Aorta (tissue), 5 donors: ENCODE measurements around the gene CFAP20DC. TPM values are rescaled to one million over a fixed set of nuclear protein-coding genes. Genes with fewer than 3 reads are reported as not detected.

ENCODE experiments used
- ATAC-seq: fragments of 200-7000 bp; cut with Tn5 transposase; one replicate; pipeline ENCODE4 v1.9.1; 2022; ENCODE audit warnings: moderate library complexity; ENCODE audit not compliant: low FRiP score
- DNase-seq, 2 donors: peaks; one replicate each; pipeline ENCODE4 v3.0.0-alpha.2; 2020
- H3K27ac ChIP-seq, 2 donors: one replicate each; pipeline ENCODE4 v1.5.1; 2013; ENCODE audit warnings: low read length in 2 of 2, mild to moderate bottlenecking in 2 of 2, moderate library complexity in 2 of 2, control low read depth in 1 of 2, inconsistent platforms in 1 of 2, low read depth in 1 of 2
- H3K27me3 ChIP-seq, 2 donors: one replicate each; pipeline ENCODE4 v1.6.1; 2013; ENCODE audit warnings: control low read depth in 1 of 2, low read length in 1 of 2, mild to moderate bottlenecking in 1 of 2, moderate library complexity in 1 of 2; ENCODE audit not compliant: insufficient read depth in 2 of 2, control insufficient read depth in 1 of 2
- H3K36me3 ChIP-seq, 2 donors: one replicate each; pipeline ENCODE4 v1.6.1; 2013; ENCODE audit warnings: control low read depth in 1 of 2, low read length in 1 of 2, mild to moderate bottlenecking in 1 of 2; ENCODE audit not compliant: insufficient read depth in 2 of 2, control insufficient read depth in 1 of 2
- H3K4me1 ChIP-seq, 2 donors: one replicate each; pipeline ENCODE4 v1.6.1; 2013; ENCODE audit warnings: low read length in 2 of 2, control low read depth in 1 of 2, mild to moderate bottlenecking in 1 of 2, moderate library complexity in 1 of 2; ENCODE audit not compliant: insufficient read depth in 2 of 2, control insufficient read depth in 1 of 2
- H3K4me3 ChIP-seq, 2 donors: one replicate each; pipeline ENCODE4 v1.5.1; 2013; ENCODE audit warnings: low read length in 2 of 2, control low read depth in 1 of 2, mild to moderate bottlenecking in 1 of 2
- H3K9me3 ChIP-seq: one replicate; pipeline ENCODE4 v1.6.1; 2013; ENCODE audit warnings: mild to moderate bottlenecking, low read length; ENCODE audit not compliant: control insufficient read depth
- WGBS, 2 donors: extraction: QIAGEN DNeasy Blood & Tissue Kit; methylation state at CpG; one replicate each; pipeline ENCODE4 v1.1.7; 2013; 5-methylcytosine and 5-hydroxymethylcytosine counted together
- intact Hi-C, 2 donors: fragments of 100-400 bp; cut with DNase I; formaldehyde crosslinking; loops; one replicate each; pipeline versions ENCODE4 v1.14.2 to v1.15.0; 2022
- polyA plus RNA-seq, 2 donors: library from polyadenylated mRNA; stranded (reverse); fragments of 200-250 nt; gene quantifications; one replicate each; pipeline ENCODE4 v1.2.3, GENCODE V29; 2013
- total RNA-seq, 2 donors: library from RNA; stranded (reverse); fragmentation: NEBNext Ultra II Directional; extraction: Animal tissue kit (Norgen Biotek cat#: 25700); gene quantifications; one replicate each; pipeline ENCODE4 v1.2.1, GENCODE V29; 2021
- donor health status: healthy with polysubstance abuse.
- donor health status: Bipolar disorder and iron deficiency.
- donor health status: DM: no; HTN: no; CAD: no.
- donor health status: DM: no; HTN: no; CAD: no.
- donor health status: DM: yes; HTN: yes; CAD: no.

Gene CFAP20DC
- total and polyA plus RNA-seq, 4 donors, result 0.39 to 0.90 TPM; not detected in 2

DNA sequence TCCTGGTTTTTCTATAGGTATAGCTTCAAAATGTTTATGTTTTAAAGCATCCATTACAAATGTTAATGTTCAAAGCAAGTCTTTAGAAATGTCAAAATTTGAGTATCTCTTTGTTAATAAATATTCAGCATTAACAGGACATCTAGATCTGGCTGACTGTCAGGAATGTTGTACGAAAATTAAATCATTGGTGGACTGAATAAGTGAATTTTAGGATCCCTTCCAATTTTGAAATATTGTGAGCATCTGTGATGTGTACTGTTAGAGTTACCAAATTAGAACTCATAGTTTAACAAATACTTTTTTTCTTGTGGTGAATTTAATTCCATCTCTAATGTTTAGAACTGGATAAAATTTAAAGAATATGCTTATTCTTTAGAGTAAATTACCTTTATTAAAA is 30.1 kb upstream of the CFAP20DC start:
- Histone ChIP-seq H3K36me3 (no peaks in the 10 kb centered on the region), H3K9me3 (no peaks in the 10 kb centered on the region), H3K27me3 (no peaks in the 10 kb centered on the region), H3K4me1 (no peaks in the 10 kb centered on the region), H3K27ac (no peak overlapping the region), H3K4me3 (no peak overlapping the region)
- DNase-seq (no peak), ATAC-seq (no peak)
- 36 to 47% methylated on average over 1 of the region's 1 CpG for WGBS, 2 donors
- intact Hi-C loops, result no loop called here

DNA sequence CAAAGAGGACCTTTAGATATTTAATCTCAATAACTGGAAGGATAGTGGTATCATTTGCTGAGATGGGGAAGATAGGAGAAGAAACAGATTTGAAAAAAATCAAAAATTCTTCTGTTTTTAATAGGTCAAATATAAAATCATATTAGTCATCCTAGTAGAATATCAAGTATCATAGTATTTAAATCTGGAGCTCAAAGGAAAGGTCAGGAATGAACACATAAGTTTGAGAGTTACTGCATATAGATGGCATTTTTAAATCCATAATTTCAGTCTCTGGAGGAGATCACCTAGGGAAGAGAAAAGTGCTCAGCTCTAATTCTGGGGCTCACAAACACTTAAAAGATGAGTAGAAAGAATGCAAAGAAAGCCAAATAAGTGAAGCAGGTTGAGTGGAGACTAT is 24.9 kb upstream of the CFAP20DC start:
- DNase-seq, result no peak
- Histone ChIP-seq H3K9me3 (no peaks in the 10 kb centered on the region), H3K36me3 (no peaks in the 10 kb centered on the region), H3K27me3 (no peaks in the 10 kb centered on the region), H3K4me3 (no peak overlapping the region), H3K4me1 (no peaks in the 10 kb centered on the region), H3K27ac (no peak overlapping the region)
- intact Hi-C loops, result no loop called here
- ATAC-seq, result no peak

DNA sequence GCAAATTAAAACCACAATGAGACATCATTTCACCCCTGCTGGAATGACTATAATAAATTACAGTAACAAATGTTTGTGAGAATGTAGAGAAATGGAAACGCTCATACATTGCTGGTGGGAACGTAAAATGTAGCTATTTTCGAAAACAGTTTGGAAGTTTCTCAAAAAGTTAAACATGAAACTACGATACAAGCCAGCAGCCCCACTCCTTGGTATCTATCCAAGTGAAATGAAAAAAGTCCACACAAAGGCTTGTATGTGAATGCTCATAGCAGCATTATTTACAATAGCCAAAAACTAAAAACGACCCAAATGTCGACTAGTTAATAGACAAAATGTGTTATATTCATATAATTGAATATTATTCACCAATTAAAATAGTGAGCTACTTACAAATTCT is 22.9 kb upstream of the CFAP20DC start:
- H3K4me1 ChIP-seq, result no peaks in the 10 kb centered on the region
- no peaks in the 10 kb centered on the region for H3K9me3 ChIP-seq
- no peaks in the 10 kb centered on the region for H3K36me3 ChIP-seq
- no peaks in the 10 kb centered on the region for H3K27me3 ChIP-seq
- WGBS, 2 donors, result 16 to 17% methylated on average over 6 of the region's 6 CpGs
- intact Hi-C loops, result no loop called here
- H3K27ac ChIP-seq, result no peak overlapping the region
- DNase-seq (no peak), ATAC-seq (no peak)
- no peak overlapping the region for H3K4me3 ChIP-seq

DNA sequence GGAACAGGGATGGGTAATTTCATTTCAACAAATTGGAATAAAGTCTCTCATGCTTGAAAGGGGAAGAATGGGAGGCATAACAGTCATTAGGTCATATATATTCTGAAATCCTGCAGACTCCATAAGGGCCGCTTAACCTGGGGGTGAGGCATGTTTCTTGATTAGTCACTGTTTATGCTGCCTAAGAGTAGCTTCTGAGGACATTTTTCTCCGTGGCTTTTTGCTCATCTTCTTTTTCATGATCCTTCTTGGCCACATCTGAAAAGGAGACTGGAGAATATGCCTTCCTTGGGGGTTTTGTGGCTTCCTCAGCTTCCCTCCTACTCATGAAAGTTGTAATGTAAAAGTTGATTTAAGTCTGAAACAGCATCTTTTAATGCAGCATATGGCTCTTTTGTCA is 20.0 kb upstream of the CFAP20DC start:
- no peak overlapping the region for H3K27ac ChIP-seq
- H3K36me3 ChIP-seq, result no peaks in the 10 kb centered on the region
- no peaks in the 10 kb centered on the region for H3K4me1 ChIP-seq
- DNase-seq (no peak), ATAC-seq (no peak)
- H3K4me3 ChIP-seq, result no peak overlapping the region
- H3K9me3 ChIP-seq, result no peaks in the 10 kb centered on the region
- intact Hi-C loops, result no loop called here
- WGBS, 2 donors, result 75 to 80% methylated on average over 2 of the region's 2 CpGs
- no peaks in the 10 kb centered on the region for H3K27me3 ChIP-seq

DNA sequence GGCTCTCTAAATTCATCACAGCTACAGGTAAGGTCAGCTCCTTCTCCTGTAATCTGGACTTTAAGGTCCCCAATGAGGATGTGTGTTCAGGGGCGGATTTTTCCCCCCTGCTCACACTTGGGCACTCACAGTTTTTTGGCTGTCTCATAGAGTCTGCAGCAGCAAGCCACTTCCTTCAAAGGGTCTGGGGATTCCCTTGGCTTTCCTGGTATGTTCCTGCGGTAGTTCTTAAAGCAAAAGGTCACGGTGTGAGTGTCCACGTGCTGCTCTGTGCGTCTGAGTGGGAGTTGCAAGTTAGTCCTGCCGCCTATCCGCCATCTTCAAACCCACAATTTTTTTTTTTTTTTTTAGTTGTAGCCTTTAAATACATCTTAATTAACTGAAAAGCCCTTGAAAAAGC is 15.4 kb upstream of the CFAP20DC start:
- Histone ChIP-seq H3K4me3 (no peak overlapping the region), H3K9me3 (peaks cover 5% of the 10 kb centered on the region), H3K27me3 (peaks cover 0 to 2% of the 10 kb centered on the region in 2 donors), H3K4me1 (no peaks in the 10 kb centered on the region), H3K27ac (no peak overlapping the region), H3K36me3 (no peaks in the 10 kb centered on the region)
- ATAC-seq (no peak), DNase-seq (no peak)
- 72 to 83% methylated on average over 7 of the region's 7 CpGs for WGBS, 2 donors
- intact Hi-C loops, result no loop called here

DNA sequence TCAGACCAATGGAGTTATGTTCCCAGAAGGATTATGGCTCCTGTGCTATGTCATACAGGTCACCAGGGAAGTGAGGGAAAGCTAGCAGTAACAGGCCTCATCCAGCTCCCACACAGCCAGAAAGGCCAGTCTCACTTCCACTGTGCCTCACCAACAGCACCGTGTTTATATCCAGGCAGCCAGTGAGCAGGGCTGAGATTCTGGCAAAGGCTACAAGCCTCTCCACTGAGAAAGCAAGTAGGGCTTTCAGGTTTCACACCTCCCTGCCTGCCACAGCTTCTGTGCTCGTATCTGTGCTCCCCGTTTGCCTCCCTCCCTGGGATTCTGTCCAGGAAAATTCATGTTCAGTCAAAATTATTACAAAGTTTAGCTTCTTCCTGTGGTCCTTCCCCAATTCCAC is 14.9 kb upstream of the CFAP20DC start:
- ATAC-seq, result no peak
- 35 to 45% methylated on average over 3 of the region's 3 CpGs for WGBS, 2 donors
- peaks cover 5% of the 10 kb centered on the region for H3K9me3 ChIP-seq

DNA sequence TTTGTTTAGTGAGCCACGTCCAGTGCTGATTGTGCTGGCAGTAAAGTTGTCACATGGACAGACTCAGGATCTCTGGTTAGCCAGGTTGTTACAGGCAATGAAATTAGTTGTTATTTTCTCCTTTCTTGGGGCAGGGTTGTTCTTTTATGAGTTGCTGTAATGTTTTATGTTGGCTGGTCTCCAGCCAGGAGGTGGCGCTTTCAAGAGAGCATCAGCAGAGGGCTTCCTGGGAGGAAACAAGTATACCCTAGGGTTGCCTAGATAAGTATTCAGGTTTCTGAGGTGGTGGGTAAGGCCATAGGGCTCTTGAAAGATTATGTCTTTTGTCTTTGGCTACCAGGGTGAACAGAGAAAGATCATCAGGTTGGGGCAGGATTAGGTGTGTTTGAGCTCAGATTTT is 14.5 kb upstream of the CFAP20DC start:
- no peak overlapping the region for H3K4me3 ChIP-seq
- intact Hi-C loops, result no loop called here
- H3K27ac ChIP-seq, result no peak overlapping the region
- H3K4me1 ChIP-seq, result no peaks in the 10 kb centered on the region
- peaks cover 0 to 2% of the 10 kb centered on the region in 2 donors for H3K27me3 ChIP-seq
- no peaks in the 10 kb centered on the region for H3K36me3 ChIP-seq
- DNase-seq (no peak), ATAC-seq (no peak)
- peaks cover 5% of the 10 kb centered on the region for H3K9me3 ChIP-seq
- 83 to 88% methylated on average over 2 of the region's 2 CpGs for WGBS, 2 donors

More for the DNA sequence above, 14.9 kb upstream of the CFAP20DC start:
- Histone ChIP-seq H3K4me3 (no peak overlapping the region), H3K4me1 (no peaks in the 10 kb centered on the region), H3K27me3 (peaks cover 0 to 2% of the 10 kb centered on the region in 2 donors), H3K27ac (no peak overlapping the region), H3K36me3 (no peaks in the 10 kb centered on the region)
- intact Hi-C loops, result no loop called here
- no peak for DNase-seq

DNA sequence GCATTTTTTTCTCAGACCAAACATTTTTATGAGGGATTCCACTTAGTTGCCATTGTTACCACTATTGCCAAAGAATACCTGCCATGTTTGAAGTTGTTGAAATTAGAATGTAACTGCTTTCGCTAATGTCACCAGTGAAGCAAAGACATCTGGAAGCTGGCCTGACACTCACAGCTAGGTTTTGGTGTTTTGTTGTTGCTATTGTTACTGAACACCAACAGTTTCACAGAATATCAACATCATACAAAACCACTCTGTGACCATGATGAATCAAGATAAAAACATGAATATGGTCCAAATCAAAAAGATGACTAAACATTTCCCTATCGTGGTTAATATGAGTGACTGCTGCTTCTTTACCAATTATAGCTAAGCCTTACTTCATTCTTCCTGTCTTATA is 6.9 kb upstream of the CFAP20DC start:
- Histone ChIP-seq H3K27ac (no peak overlapping the region), H3K4me3 (no peak overlapping the region), H3K4me1 (no peaks in the 10 kb centered on the region), H3K9me3 (no peaks in the 10 kb centered on the region), H3K36me3 (no peaks in the 10 kb centered on the region), H3K27me3 (no peaks in the 10 kb centered on the region)
- no peak for DNase-seq
- ATAC-seq, result no peak
- 57 to 63% methylated on average over 2 of the region's 2 CpGs for WGBS, 2 donors
- intact Hi-C loops, result no loop called here

DNA sequence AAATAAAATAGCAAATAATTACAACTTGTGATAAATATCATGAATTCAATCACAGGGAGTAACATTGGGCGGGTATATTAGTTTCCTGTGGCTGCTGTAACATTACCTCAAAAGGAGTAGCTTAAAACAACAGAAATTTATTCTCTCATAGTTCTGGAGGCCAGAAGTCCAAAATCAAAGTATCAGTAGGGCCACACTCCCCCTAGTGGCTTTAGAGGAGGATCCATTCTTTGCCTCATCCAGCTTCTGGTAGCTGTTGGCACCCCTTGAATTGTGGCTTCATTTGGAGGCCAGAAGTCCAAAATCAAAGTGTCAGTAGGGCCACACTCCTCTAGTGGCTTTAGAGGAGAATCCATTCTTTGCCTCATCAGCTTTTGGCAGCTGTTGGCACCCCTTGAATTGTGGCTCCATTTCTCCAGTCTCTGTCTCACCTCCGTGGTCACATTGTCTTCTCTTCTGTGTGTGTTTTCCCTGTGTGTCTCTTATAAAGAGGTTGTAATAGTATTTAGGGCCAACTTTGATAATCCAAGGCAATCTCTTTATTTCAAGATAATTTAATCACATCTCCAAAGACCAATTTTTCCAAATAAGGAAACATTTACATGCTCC is 3.1 kb upstream of the CFAP20DC start:
- no peaks in the 10 kb centered on the region for H3K4me1 ChIP-seq
- no peak for ATAC-seq
- H3K36me3 ChIP-seq, result no peaks in the 10 kb centered on the region
- no peak overlapping the region for H3K4me3 ChIP-seq
- H3K27ac ChIP-seq, result no peak overlapping the region
- no peaks in the 10 kb centered on the region for H3K9me3 ChIP-seq
- H3K27me3 ChIP-seq, result no peaks in the 10 kb centered on the region
- 66 to 72% methylated on average over 2 of the region's 2 CpGs for WGBS, 2 donors
- DNase-seq, result no peak
- intact Hi-C loops, result no loop called here
